NCI-H526 treated with DMSO at 0.1 percent for 48 hours (cell line): ENCODE measurements around the gene SIGLEC5.
"Not testable (repeated sequence)": the region's sequence is repeated elsewhere in the genome, so short reads cannot be mapped to it uniquely, and the experiment has no call there.

Source experiments
- DNase-seq: peaks from one replicate; lab custom pipeline; 2025; lab: John Stamatoyannopoulos, UW

The SIGLEC5 gene

GRCh38 chr19:51630315-51630714, at the start of gene SIGLEC5:
Gene SIGLEC5, minus strand, starts transcription at chr19:51630401. Its CDS starts 66 bp downstream, at chr19:51630335.
- DNase-seq: not testable (repeated sequence)

DNA sequence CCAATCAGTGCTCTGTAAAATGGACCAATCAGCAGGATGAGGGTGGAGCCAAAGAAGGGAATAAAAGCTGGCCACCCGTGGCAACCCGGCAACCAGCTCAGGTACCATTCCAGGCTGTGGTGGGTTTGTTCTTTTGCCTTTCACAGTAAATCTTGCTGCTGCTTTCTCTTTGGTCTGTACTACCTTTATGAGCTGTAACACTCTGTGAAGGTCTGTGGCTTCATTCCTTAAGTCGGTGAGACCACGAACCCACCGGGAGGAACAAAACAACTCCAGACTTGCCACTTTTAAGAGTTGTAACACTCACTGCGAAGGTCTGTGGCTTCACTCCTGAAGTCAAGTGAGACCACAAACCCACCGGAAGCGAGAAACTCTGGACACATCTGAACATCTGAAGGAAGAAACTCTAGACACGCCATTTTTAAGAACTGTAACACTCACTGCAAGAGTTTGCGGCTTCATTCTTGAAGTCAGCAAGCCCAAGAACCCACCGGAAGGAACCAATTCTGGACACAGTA, 46.4 kb upstream of the SIGLEC5 start:
- no peak for DNase-seq

GRCh38 chr19:51675911-51676565, 45.8 kb upstream of the SIGLEC5 start:
- DNase-seq: peak; percentile 26

GRCh38 chr19:51668216-51668615, 38.0 kb upstream of the SIGLEC5 start:
- DNase-seq: no peak

- DNase-seq: no peak
Observed at GRCh38 chr19:51664997-51665396, 34.8 kb upstream of the SIGLEC5 start.

GRCh38 chr19:51664131-51664530, 33.9 kb upstream of the SIGLEC5 start:
- DNase-seq: no peak

GRCh38 chr19:51663650-51664049, 33.4 kb upstream of the SIGLEC5 start:
- DNase-seq: no peak

GRCh38 chr19:51660975-51661600, 30.9 kb upstream of the SIGLEC5 start:
- DNase-seq: peak; percentile 34

DNA sequence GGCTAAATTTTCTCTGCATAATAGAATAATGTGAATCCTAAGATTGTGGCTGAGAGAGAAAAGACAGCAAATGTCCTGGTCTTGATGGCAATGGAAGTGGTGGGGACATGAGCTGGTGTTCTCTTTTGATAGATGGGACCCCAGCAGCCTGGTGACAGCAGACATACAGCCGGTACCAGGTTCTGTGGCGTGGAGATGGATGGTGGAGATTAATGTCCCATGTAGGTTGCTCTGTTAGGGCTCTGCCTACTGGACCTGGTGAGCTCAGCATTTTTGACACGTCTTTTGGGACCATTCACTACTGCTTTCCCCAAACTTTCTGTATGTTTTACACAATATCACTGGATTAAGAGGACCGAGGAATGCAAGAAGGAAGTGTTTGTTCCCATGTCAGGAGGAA, 24.6 kb upstream of the SIGLEC5 start:
- no peak for DNase-seq

- no peak for DNase-seq
Observed at GRCh38 chr19:51653162-51653561, 23.0 kb upstream of the SIGLEC5 start.

- no peak for DNase-seq
Observed at GRCh38 chr19:51652266-51652665, 22.1 kb upstream of the SIGLEC5 start.

DNA sequence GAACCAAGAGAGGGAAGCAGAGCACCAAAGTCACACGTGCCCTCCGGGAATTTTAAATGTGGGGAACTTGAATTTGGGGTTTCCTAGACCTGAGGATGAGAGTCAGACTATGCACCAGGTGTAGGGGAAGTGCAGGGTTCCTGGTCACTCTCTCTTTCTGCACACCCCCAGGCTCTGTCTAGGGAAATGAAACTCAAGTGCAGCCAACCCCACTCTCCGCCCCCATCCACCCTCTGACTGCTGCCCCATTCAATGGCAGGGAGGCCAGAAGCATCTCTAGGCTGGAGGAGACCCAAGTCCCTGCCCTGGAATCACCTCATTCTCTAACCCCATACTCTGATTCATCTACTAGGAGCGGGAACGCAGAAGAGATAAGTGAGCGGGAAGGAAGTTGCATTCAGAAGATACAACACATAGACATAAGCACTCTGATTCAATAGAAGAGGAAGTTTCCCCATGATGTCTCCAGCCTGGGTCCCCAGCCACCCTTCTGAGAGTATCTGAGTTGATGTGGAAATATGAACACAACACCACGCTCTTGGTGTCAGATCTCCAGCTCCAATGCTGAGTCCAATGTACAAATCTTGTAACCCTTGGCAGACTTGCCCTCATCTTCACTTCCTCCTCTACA, 21.1 kb upstream of the SIGLEC5 start:
- no peak for DNase-seq

- DNase-seq: no peak
Observed at GRCh38 chr19:51647318-51647717, 17.1 kb upstream of the SIGLEC5 start.

DNA sequence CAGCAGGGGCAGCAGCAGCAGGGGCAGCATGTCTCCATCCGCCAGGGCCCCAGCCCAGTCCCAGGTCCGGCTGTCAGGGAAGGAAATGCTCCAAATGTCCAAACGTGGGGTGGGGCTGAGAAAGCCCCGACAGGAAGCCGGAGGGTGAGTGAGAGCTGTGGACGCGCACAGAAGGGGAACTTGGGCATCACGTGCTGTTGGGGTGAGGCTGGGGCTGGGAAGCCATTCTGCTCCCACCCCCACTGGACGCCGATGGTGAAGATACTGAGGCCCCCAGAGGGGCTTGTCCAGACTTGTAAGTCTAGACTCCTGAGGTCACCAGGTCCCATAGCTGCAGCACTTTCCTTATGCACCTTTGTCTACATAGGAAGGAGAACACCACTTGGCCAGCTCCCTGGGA, 16.5 kb upstream of the SIGLEC5 start, which contains the start of gene SIGLEC14:
Gene SIGLEC14, minus strand, starts transcription at position 96 of the 400 bp plus-strand sequence. Its CDS starts 66 bp downstream, at position 30.
- not testable (repeated sequence) for DNase-seq

- DNase-seq: no peak
Observed at GRCh38 chr19:51644636-51645271, 14.6 kb upstream of the SIGLEC5 start.

- no peak for DNase-seq
Observed at GRCh38 chr19:51641648-51642047, 11.4 kb upstream of the SIGLEC5 start.

DNA sequence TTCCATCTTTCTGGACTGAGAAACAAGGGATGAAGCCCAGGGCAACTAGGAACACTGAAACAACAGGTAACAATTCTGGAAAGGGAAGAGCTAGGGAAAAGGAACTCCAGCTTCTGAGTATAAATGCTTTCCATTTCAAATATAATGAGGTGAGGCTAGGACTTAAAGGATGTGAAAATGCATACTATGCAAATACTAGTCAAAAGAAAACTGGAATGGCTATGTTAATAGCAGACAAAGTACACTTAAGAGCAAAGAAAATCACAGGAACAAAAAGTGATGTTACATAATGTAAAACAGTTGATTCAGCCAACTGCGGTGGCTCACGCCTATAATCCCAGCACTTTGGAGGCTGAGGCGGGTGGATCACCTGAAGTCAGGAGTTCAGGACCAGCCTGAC, 10.2 kb upstream of the SIGLEC5 start:
- DNase-seq: no peak

DNA sequence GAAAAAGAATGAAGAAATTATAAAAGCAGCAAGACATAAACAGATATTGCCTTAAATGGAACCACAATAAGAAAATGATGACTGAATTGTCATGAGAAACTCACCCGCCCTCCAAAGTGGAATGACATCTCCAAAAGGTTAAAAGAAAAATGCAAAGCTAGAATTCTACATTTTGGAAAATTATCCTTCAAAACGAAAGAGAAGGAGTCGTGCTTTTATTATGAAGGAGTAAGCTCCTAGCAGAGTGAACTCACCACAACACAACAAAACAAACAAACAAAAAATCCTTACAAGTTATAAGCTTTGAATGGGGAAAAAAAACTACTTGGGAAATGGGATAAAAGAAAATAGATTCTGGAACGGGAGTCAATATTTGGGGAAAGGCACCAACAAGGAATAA, 9.7 kb upstream of the SIGLEC5 start:
- no peak for DNase-seq

GRCh38 chr19:51637362-51637978, 7.3 kb upstream of the SIGLEC5 start:
- DNase-seq: no peak

- DNase-seq: no peak
Observed at GRCh38 chr19:51632126-51632525, 1.9 kb upstream of the SIGLEC5 start.

DNA sequence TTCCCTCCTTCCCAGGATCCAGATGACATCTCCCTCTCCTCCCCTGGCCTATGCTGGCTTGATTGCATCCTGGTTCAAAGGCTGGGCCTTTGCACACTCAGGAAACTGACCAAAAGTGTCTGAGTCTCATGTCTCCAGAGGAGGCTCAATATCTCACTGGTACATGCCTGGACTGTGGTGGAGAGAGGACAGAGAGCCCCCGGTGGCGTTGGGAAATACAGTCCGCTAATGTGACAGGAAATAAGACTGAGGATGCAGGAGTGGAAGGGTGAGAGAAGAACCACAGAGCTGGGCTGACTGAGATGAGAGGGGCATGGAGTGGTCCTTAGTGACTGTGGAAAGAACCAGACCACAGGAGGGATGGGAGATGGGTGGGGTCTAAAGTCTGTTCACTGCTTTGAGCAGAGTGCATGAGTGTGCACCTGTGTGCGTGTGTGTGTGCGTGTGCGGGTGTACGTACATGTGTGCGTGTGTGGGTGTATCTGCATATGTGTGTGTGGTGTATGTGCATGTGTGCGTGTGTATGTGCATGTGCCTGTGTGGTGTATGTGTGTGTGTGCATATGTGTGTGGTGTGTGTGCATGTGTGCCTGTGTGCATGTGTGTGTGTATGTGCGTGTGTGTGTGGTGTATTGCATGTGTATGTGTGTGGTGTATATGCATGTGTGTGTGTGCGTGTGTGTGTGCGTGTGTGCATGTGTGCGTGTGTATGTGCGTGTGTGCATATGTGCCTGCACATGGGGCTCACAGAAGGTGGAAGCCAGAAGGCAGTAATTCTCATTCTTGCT, 1.9 kb downstream of the SIGLEC5 start:
- no peak for DNase-seq
